H9 (cell line): ENCODE measurements around the gene ITGA8. TPM values are rescaled to one million over a fixed set of nuclear protein-coding genes. Genes with fewer than 3 reads are reported as not detected.

Source experiments
- DNase-seq: peaks from one replicate; pipeline ENCODE4 v3.0.0-alpha.2; 2017
- H2AFZ ChIP-seq: one replicate; pipeline ENCODE4 v1.6.1; 2013; ENCODE audit warnings: mild to moderate bottlenecking, low read length, control low read depth, moderate library complexity
- H2AK5ac ChIP-seq: 2 replicates; pipeline ENCODE4 v1.6.1; 2013; ENCODE audit warnings: low read length, control low read depth, mixed read lengths; ENCODE audit not compliant: insufficient read length
- H2BK120ac ChIP-seq: one replicate; pipeline ENCODE4 v1.6.1; 2013; ENCODE audit warnings: low read depth, mild to moderate bottlenecking, low read length, control low read depth, inconsistent platforms; ENCODE audit not compliant: poor library complexity, severe bottlenecking
- H2BK12ac ChIP-seq: 2 replicates; pipeline ENCODE4 v1.6.1; 2013; ENCODE audit warnings: low read length, control low read depth, mixed read lengths, low read depth; ENCODE audit not compliant: insufficient read length
- H2BK15ac ChIP-seq: 2 replicates; pipeline ENCODE4 v1.6.1; 2013; ENCODE audit warnings: low read depth, low read length, control low read depth
- H2BK20ac ChIP-seq: one replicate; pipeline ENCODE4 v1.6.1; 2013; ENCODE audit warnings: low read depth, mild to moderate bottlenecking, low read length, control low read depth, inconsistent platforms; ENCODE audit not compliant: poor library complexity, severe bottlenecking
- H2BK5ac ChIP-seq: 2 replicates; pipeline ENCODE4 v1.6.1; 2013; ENCODE audit warnings: low read length, control low read depth, mixed read lengths; ENCODE audit not compliant: insufficient read length
- H3K14ac ChIP-seq: 2 replicates; pipeline ENCODE4 v1.6.1; 2013; ENCODE audit warnings: low read length, control low read depth; ENCODE audit not compliant: insufficient read depth
- H3K18ac ChIP-seq: 2 replicates; pipeline ENCODE4 v1.6.1; 2013; ENCODE audit warnings: low read depth, mild to moderate bottlenecking, mixed read lengths, low read length, control low read depth; ENCODE audit not compliant: insufficient read length
- H3K23ac ChIP-seq: 2 replicates; pipeline ENCODE4 v1.6.1; 2013; ENCODE audit warnings: low read length, control low read depth, mixed read lengths, low read depth; ENCODE audit not compliant: insufficient read length
- H3K23me2 ChIP-seq: 2 replicates; pipeline ENCODE4 v1.6.1; 2013; ENCODE audit warnings: low read depth, mild to moderate bottlenecking, mixed read lengths, low read length, control low read depth; ENCODE audit not compliant: insufficient read length, poor library complexity, severe bottlenecking
- H3K27ac ChIP-seq: 2 replicates; pipeline ENCODE4 v1.5.1; 2013; ENCODE audit warnings: low read length, control low read depth, mixed read lengths, low read depth; ENCODE audit not compliant: insufficient read length
- H3K27me3 ChIP-seq: 2 replicates; pipeline ENCODE4 v1.6.1; 2013; ENCODE audit warnings: low read length, control low read depth, inconsistent platforms; ENCODE audit not compliant: insufficient read depth
- H3K4ac ChIP-seq: 2 replicates; pipeline ENCODE4 v1.6.1; 2013; ENCODE audit warnings: low read depth, mild to moderate bottlenecking, control low read depth, inconsistent platforms, low read length, moderate library complexity
- H3K4me1 ChIP-seq: 2 replicates; pipeline ENCODE4 v1.6.1; 2013; ENCODE audit warnings: low read length, control low read depth, inconsistent platforms; ENCODE audit not compliant: insufficient read depth
- H3K4me2 ChIP-seq: 2 replicates; pipeline ENCODE4 v1.6.1; 2013; ENCODE audit warnings: low read length, control low read depth, mixed read lengths; ENCODE audit not compliant: insufficient read length, insufficient read depth
- H3K56ac ChIP-seq: 2 replicates; pipeline ENCODE4 v1.6.1; 2013; ENCODE audit warnings: low read depth, mild to moderate bottlenecking, mixed read lengths, low read length, control low read depth; ENCODE audit not compliant: insufficient read length
- H3K79me1 ChIP-seq: 2 replicates; pipeline ENCODE4 v1.6.1; 2013; ENCODE audit warnings: low read depth, mild to moderate bottlenecking, moderate library complexity, low read length, control low read depth, inconsistent platforms; ENCODE audit not compliant: insufficient read depth, poor library complexity, severe bottlenecking
- H3K79me2 ChIP-seq: 2 replicates; pipeline ENCODE4 v1.6.1; 2013; ENCODE audit warnings: low read length, control low read depth, inconsistent platforms; ENCODE audit not compliant: insufficient read depth
- H3K9ac ChIP-seq: 2 replicates; pipeline ENCODE4 v1.6.1; 2013; ENCODE audit warnings: low read length, control low read depth, mixed read lengths; ENCODE audit not compliant: insufficient read length; ENCODE audit errors: extremely low read depth
- H3K9me3 ChIP-seq: one replicate; pipeline ENCODE4 v1.6.1; 2013; ENCODE audit warnings: low read depth, low read length, inconsistent platforms; ENCODE audit not compliant: control insufficient read depth
- H3T11ph ChIP-seq: one replicate; pipeline ENCODE4 v1.6.1; 2013; ENCODE audit warnings: mild to moderate bottlenecking, low read length, control low read depth, inconsistent platforms
- H4K20me1 ChIP-seq: one replicate; pipeline ENCODE4 v1.6.1; 2013; ENCODE audit not compliant: control insufficient read depth, insufficient read length, insufficient read depth
- H4K5ac ChIP-seq: 2 replicates; pipeline ENCODE4 v1.6.1; 2013; ENCODE audit warnings: low read depth, mild to moderate bottlenecking, mixed read lengths, low read length, control low read depth; ENCODE audit not compliant: insufficient read length
- H4K8ac ChIP-seq: replicated peaks from 2 replicates; pipeline ENCODE4 v1.6.1; 2013; ENCODE audit warnings: low read length, control low read depth, mixed read lengths, low read depth; ENCODE audit not compliant: insufficient read length
- H4K91ac ChIP-seq: 2 replicates; pipeline ENCODE4 v1.6.1; 2013; ENCODE audit warnings: low read depth, mild to moderate bottlenecking, moderate library complexity, mixed read lengths, low read length, control low read depth; ENCODE audit not compliant: insufficient read length
- H3K27ac Mint-ChIP-seq, 3 experiments: 2 replicates in 2 of 3; 3 replicates in 1 of 3; pipeline ENCODE4 v1.8.0; 2020 to 2021; ENCODE audit warnings: mixed read lengths in 3 of 3, mild to moderate bottlenecking in 1 of 3, moderate library complexity in 1 of 3
- H3K27me3 Mint-ChIP-seq: 2 replicates; pipeline ENCODE4 v1.8.0; 2021; ENCODE audit warnings: low read depth, mild to moderate bottlenecking, moderate library complexity, mixed read lengths
- H3K36me3 Mint-ChIP-seq, 3 experiments: 2 replicates in 2 of 3; 3 replicates in 1 of 3; pipeline ENCODE4 v1.8.0; 2020 to 2021; ENCODE audit warnings: low read depth in 3 of 3, mixed read lengths in 3 of 3; ENCODE audit not compliant: insufficient read depth in 1 of 3
- H3K4me1 Mint-ChIP-seq, 2 experiments: 2 replicates each; pipeline ENCODE4 v1.8.0; 2020; ENCODE audit warnings: mixed read lengths in 2 of 2
- H3K4me3 Mint-ChIP-seq, 2 experiments: 2 replicates in 1 of 2; 3 replicates in 1 of 2; pipeline ENCODE4 v1.8.0; 2020 to 2021; ENCODE audit warnings: mild to moderate bottlenecking in 2 of 2, mixed read lengths in 2 of 2, moderate library complexity in 1 of 2
- H3K9me3 Mint-ChIP-seq, 2 experiments: 2 replicates in 1 of 2; 3 replicates in 1 of 2; pipeline ENCODE4 v1.8.0; 2020; ENCODE audit warnings: mild to moderate bottlenecking in 2 of 2, mixed read lengths in 2 of 2, moderate library complexity in 1 of 2
- WGBS: extraction: QIAGEN DNeasy Blood & Tissue Kit; methylation state at CpG from one replicate; pipeline ENCODE4 v1.1.7; 2013; ENCODE audit warnings: missing lambda C conversion rate, low lambda C conversion rate, mixed read lengths; ENCODE audit not compliant: insufficient read length; ENCODE audit errors: extremely low coverage; 5-methylcytosine and 5-hydroxymethylcytosine counted together
- total RNA-seq: library from RNA; stranded (reverse); gene quantifications from 2 replicates; pipeline ENCODE4 v1.2.1, GENCODE V29; 2021
- TF ChIP-seq, protein P1 (sequence below): fragments of 200-600 bp; sonication (generic); conservative IDR thresholded peaks from 3 replicates; pipeline ENCODE4 v1.8.0; 2021; ENCODE audit warnings: antibody characterized with exemption, mild to moderate bottlenecking

ITGA8 gene
- total RNA-seq, 1 experiment from 2014 or later: not detected

DNA sequence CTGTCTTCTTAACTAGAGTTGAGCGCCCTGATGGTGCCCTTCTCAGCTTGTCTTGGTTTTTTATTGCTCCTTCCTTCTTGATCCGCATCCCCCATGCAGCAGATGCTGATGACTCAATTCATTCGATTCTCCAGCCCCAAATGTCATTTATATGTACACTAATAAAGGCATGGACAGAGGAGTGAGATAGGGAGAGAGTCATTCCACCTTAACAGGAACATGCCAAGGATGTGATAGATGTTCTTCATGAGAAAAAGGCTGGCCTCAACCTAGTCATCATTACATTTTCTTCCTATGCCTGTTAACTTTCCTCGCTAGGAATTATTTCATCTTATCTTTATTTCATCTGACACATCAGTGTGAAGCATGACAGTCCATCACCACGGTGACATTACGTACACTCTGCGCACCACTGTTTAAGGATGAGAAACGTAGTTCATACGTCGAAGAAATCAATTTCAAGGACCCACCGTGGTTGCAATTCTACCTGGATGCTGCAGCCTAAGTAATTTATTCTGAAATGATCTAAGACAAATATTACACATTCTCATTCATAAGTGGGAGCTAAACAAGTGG, 198.3 kb downstream of the ITGA8 start:
- Mint-ChIP-seq H3K9me3 (no peaks in the 10 kb centered on the region), H3K27ac (no peak overlapping the region), H3K36me3 (no peaks in the 10 kb centered on the region), H3K27me3 (peaks cover 14% of the 10 kb centered on the region), H3K4me3 (no peak overlapping the region), H3K4me1 (no peaks in the 10 kb centered on the region)
- Histone ChIP-seq H3K9me3 (no peaks in the 10 kb centered on the region), H3K23ac (no peak overlapping the region), H3K79me2 (no peaks in the 10 kb centered on the region), H2BK15ac (no peak overlapping the region), H4K5ac (no peak overlapping the region), H3K4me2 (no peak overlapping the region), H2BK12ac (no peak overlapping the region), H3K27ac (no peak overlapping the region), H3K4ac (no peak overlapping the region), H3K9ac (no peak overlapping the region), H3K4me1 (no peaks in the 10 kb centered on the region), H4K20me1 (no peaks in the 10 kb centered on the region), H2BK20ac (no peak overlapping the region), H2AFZ (no peak overlapping the region), H2AK5ac (no peak overlapping the region), H2BK5ac (no peak overlapping the region), H3K14ac (no peak overlapping the region), H4K91ac (no peak overlapping the region), H3K79me1 (no peaks in the 10 kb centered on the region), H4K8ac (no peak overlapping the region), H3T11ph (no peak overlapping the region), H3K18ac (no peak overlapping the region), H3K56ac (no peak overlapping the region), H2BK120ac (no peak overlapping the region), H3K27me3 (no peaks in the 10 kb centered on the region), H3K23me2 (no peaks in the 10 kb centered on the region)
- no CpG with 5 or more reads among the region's 11 CpGs for WGBS
- no peak for DNase-seq
- TF ChIP-seq, protein P1, sequence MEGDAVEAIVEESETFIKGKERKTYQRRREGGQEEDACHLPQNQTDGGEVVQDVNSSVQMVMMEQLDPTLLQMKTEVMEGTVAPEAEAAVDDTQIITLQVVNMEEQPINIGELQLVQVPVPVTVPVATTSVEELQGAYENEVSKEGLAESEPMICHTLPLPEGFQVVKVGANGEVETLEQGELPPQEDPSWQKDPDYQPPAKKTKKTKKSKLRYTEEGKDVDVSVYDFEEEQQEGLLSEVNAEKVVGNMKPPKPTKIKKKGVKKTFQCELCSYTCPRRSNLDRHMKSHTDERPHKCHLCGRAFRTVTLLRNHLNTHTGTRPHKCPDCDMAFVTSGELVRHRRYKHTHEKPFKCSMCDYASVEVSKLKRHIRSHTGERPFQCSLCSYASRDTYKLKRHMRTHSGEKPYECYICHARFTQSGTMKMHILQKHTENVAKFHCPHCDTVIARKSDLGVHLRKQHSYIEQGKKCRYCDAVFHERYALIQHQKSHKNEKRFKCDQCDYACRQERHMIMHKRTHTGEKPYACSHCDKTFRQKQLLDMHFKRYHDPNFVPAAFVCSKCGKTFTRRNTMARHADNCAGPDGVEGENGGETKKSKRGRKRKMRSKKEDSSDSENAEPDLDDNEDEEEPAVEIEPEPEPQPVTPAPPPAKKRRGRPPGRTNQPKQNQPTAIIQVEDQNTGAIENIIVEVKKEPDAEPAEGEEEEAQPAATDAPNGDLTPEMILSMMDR: no peak
